Transverse colon (tissue), 3 donors: ENCODE results near the gene TMED10.

ENCODE experiments used
- POLR2A ChIP-seq: fragments of 450-650 bp; IDR thresholded peaks from one replicate; pipeline ENCODE4 v1.6.1; 2016; ENCODE audit warnings: antibody characterized with exemption, mild to moderate bottlenecking, moderate library complexity
- TF ChIP-seq, protein P1 (sequence below), 5 experiments: fragments of 200-600 bp in 3 of 5; fragments of 450-650 bp in 2 of 5; sonication (generic) in 3 of 5; IDR thresholded peaks; 1 replicate in 2 of 5; 2 replicates in 3 of 5; pipeline ENCODE4 v1.5.1; 2016 to 2017; ENCODE audit warnings: antibody characterized with exemption in 5 of 5, inconsistent platforms in 3 of 5, mild to moderate bottlenecking in 2 of 5, moderate library complexity in 1 of 5

DNA sequence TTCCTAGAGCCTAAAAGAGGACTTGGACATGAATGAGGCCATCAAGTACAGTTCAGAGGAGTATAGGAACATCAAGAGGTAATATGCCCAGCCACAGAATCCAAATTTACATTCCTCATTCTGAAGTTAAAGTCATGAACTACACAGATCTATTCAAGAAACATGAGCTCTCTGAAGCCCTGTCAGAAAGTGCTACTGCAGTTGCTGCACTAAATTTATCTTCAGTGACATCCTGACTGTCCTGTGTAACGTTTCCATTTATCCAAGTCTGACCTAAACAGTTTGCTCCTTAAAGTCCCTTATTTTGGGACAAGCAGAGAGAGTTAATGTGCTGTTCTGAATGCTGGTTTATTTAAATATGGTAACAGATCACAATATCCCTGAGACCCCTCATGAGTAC, 77.7 kb downstream of the TMED10 start:
- TF ChIP-seq POLR2A = no peak
- TF ChIP-seq, protein P1, sequence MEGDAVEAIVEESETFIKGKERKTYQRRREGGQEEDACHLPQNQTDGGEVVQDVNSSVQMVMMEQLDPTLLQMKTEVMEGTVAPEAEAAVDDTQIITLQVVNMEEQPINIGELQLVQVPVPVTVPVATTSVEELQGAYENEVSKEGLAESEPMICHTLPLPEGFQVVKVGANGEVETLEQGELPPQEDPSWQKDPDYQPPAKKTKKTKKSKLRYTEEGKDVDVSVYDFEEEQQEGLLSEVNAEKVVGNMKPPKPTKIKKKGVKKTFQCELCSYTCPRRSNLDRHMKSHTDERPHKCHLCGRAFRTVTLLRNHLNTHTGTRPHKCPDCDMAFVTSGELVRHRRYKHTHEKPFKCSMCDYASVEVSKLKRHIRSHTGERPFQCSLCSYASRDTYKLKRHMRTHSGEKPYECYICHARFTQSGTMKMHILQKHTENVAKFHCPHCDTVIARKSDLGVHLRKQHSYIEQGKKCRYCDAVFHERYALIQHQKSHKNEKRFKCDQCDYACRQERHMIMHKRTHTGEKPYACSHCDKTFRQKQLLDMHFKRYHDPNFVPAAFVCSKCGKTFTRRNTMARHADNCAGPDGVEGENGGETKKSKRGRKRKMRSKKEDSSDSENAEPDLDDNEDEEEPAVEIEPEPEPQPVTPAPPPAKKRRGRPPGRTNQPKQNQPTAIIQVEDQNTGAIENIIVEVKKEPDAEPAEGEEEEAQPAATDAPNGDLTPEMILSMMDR (IDR thresholded peaks at IDR 0.05) = no peak
